ENCODE measurements around the gene MT1E. TPM values are rescaled to one million over a fixed set of nuclear protein-coding genes. Genes with fewer than 3 reads are reported as not detected.

The MT1E gene
- total RNA-seq, 1 donor from 2014 or later, result 18.8 TPM

DNA sequence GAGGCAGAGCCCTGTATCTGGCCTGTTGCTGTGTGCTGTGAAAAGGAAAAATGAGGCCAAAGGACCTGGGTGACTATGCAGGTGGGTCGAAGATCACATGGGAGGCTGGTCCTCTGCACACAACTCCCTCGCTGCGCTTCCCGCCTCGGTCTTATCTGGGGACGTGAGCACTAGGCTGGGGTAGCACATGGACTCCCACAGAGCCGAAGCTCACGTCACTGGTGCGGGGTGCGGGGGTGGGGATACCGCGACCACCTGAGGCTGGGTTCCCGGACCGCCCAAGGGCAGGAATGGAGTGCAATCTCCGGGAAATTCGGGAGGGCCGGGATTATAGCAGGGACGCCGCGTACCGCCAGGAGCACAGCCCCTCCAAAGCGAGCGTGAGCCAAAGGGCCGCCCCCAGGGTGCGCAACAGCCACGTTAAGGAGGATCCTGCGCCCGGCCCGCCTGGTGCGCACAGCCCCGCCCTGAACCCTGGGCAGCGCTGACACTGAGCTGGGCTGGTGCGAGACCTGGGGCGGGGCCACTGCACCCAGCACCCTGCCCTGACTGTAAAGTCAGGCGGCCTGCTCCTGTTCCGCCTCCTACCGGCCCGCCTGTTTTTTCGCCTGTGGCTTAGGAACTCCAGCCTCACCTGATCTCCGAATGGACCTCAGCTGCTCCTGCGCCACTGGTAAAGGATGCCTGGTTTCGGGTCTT is 17.6 kb downstream of the MT1E start:
- Histone ChIP-seq H3K9ac (ENCODE audit: low read depth in 1 of 3, low read length in 3 of 3) (peak overlapping the region in 1 of 3 donors; percentile 66), H3K9me3 (ENCODE audit: control insufficient read depth in 3 of 3, low read length in 3 of 3) (no peaks in the 10 kb centered on the region), H3K36me3 (ENCODE audit: control insufficient read depth in 3 of 3, insufficient read depth in 3 of 3, low read length in 3 of 3) (no peaks in the 10 kb centered on the region), H3K4me3 (ENCODE audit: low read length in 3 of 3) (peak overlapping the region; percentile 29 to 64 (median 33)), H3K4me1 (ENCODE audit: control insufficient read depth in 3 of 3, insufficient read depth in 3 of 3, low read length in 3 of 3) (peaks cover 16 to 21% (median 18%) of the 10 kb centered on the region in 3 donors), H3K27ac (ENCODE audit: low read depth, low read length) (peak overlapping the region; percentile 32), H3K27me3 (ENCODE audit: control insufficient read depth in 3 of 3, insufficient read depth in 3 of 3, low read length in 3 of 3) (peaks cover 11 to 42% (median 35%) of the 10 kb centered on the region in 3 donors)

DNA sequence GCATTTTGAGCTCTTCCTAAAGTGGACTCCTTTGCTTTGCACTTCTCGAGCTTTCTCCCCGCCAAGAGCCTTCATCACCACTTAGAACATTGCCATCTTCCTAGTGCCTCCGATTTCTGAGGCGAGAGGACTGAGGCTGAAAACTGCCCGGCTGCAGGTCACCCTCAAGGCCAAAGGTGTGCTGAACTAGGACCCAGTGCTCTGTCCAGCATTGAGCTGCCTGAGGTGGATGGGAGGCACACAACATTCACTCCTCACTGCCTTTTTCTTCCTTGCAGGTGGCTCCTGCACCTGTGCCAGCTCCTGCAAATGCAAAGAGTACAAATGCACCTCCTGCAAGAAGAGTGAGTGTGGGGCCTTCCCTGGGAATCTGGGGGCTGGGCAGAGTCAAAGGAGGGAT is 18.3 kb downstream of the MT1E start:
- H3K36me3 ChIP-seq (ENCODE audit: control insufficient read depth in 3 of 3, insufficient read depth in 3 of 3, low read length in 3 of 3), result no peaks in the 10 kb centered on the region
- peaks cover 17 to 43% (median 30%) of the 10 kb centered on the region in 3 donors for H3K27me3 ChIP-seq (ENCODE audit: control insufficient read depth in 3 of 3, insufficient read depth in 3 of 3, low read length in 3 of 3)
- H3K27ac ChIP-seq (ENCODE audit: low read depth, low read length), result no peak overlapping the region
- no peaks in the 10 kb centered on the region for H3K9me3 ChIP-seq (ENCODE audit: control insufficient read depth in 3 of 3, low read length in 3 of 3)
- H3K4me3 ChIP-seq (ENCODE audit: low read length in 3 of 3), result peak overlapping the region in 2 of 3 donors; percentile 24 to 64
- H3K9ac ChIP-seq (ENCODE audit: low read depth in 1 of 3, low read length in 3 of 3), result peak overlapping the region in 1 of 3 donors; percentile 66
- peaks cover 10 to 17% (median 12%) of the 10 kb centered on the region in 3 donors for H3K4me1 ChIP-seq (ENCODE audit: control insufficient read depth in 3 of 3, insufficient read depth in 3 of 3, low read length in 3 of 3)

DNA sequence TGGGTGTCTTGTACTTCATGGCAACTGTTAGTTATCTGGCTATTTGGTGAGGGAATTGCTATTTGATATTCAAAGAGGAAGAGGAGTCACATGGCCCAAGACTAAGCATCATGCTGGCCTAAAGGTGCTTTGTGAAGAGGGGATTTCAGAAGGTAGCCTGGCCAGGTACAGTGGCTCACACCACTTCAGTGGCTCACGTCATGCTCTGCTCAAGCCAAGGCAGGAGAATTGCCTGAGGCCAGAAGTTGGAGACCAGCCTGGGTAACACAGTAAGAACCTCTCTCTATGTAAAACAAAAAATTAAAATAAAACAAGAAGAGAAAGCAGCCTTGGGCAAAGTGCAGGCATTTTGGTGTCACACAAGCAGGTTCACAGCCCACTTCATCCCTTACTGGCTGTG is 19.7 kb downstream of the MT1E start:
- no peaks in the 10 kb centered on the region for H3K36me3 ChIP-seq (ENCODE audit: control insufficient read depth in 3 of 3, insufficient read depth in 3 of 3, low read length in 3 of 3)
- H3K9ac ChIP-seq (ENCODE audit: low read depth in 1 of 3, low read length in 3 of 3), result no peak overlapping the region
- peaks cover 9 to 10% (median 9%) of the 10 kb centered on the region in 3 donors for H3K4me1 ChIP-seq (ENCODE audit: control insufficient read depth in 3 of 3, insufficient read depth in 3 of 3, low read length in 3 of 3)
- no peaks in the 10 kb centered on the region for H3K9me3 ChIP-seq (ENCODE audit: control insufficient read depth in 3 of 3, low read length in 3 of 3)
- no peak overlapping the region for H3K4me3 ChIP-seq (ENCODE audit: low read length in 3 of 3)
- H3K27me3 ChIP-seq (ENCODE audit: control insufficient read depth in 3 of 3, insufficient read depth in 3 of 3, low read length in 3 of 3), result peaks cover 22 to 37% (median 23%) of the 10 kb centered on the region in 3 donors
- H3K27ac ChIP-seq (ENCODE audit: low read depth, low read length), result no peak overlapping the region

DNA sequence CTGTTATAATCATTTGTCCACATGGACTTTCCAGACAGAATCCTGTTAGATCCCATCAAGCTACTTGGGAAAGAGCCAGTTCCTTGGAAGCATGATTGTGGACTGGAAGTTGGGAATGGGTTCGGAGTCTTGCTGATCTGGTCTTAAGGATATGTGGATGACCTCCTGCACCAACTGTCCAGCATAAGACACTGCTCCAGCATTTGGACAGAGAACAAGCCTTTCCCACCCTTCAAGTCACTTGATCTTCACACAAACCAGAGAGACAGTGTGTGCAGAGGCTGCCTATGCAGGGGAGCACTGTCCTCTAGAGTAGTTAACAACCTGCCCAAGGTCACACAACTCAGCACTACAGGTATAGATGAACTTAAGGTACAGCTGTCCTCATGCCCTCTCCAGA is 20.3 kb downstream of the MT1E start:
- no peak overlapping the region for H3K27ac ChIP-seq (ENCODE audit: low read depth, low read length)
- H3K27me3 ChIP-seq (ENCODE audit: control insufficient read depth in 3 of 3, insufficient read depth in 3 of 3, low read length in 3 of 3), result peaks cover 22 to 33% (median 23%) of the 10 kb centered on the region in 3 donors

DNA sequence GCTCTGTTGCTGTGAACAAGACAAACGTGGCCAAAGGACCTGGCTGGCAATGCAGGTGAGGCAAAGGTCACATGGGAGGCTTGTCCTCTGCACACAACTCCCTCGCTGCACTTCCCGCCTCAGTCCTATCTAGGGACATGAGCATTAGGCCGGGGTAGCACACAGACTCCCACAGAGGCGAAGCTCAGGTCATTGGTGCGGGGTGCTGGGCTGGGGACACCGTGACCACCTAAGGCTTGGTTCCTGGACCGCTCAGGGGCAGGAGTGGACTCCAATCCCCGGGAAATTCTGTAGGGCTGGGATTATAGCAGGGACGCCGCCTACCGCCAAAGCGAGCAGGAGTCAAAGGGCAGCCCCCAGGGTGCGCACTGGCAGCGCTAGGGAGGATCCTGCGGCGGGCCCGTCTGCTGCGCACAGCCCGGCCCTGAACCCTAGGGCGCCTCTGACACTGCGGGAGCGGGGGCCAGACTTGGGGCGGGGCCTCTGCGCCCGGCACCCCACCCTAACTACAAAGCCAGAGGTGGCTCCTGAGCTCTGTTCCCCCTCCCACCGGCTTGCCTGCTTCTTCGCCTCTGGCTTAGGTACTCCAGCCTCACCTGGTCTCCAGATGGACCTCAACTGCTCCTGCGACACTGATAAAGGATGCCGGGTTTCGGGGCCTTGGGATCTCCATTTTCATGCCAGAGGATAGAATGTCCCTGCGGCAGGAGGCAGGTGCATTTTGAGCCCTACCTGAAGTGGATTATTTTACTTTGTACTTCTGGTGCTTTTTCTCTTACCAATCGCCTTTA is 22.3 kb downstream of the MT1E start:
- Histone ChIP-seq H3K36me3 (ENCODE audit: control insufficient read depth in 3 of 3, insufficient read depth in 3 of 3, low read length in 3 of 3) (no peaks in the 10 kb centered on the region), H3K9ac (ENCODE audit: low read depth in 1 of 3, low read length in 3 of 3) (no peak overlapping the region), H3K4me3 (ENCODE audit: low read length in 3 of 3) (no peak overlapping the region), H3K9me3 (ENCODE audit: control insufficient read depth in 3 of 3, low read length in 3 of 3) (no peaks in the 10 kb centered on the region), H3K27me3 (ENCODE audit: control insufficient read depth in 3 of 3, insufficient read depth in 3 of 3, low read length in 3 of 3) (peaks cover 18 to 33% (median 22%) of the 10 kb centered on the region in 3 donors), H3K27ac (ENCODE audit: low read depth, low read length) (no peak overlapping the region), H3K4me1 (ENCODE audit: control insufficient read depth in 3 of 3, insufficient read depth in 3 of 3, low read length in 3 of 3) (peaks cover 9 to 10% (median 9%) of the 10 kb centered on the region in 3 donors)

More for the DNA sequence above, 20.3 kb downstream of the MT1E start:
- Histone ChIP-seq H3K36me3 (ENCODE audit: control insufficient read depth in 3 of 3, insufficient read depth in 3 of 3, low read length in 3 of 3) (no peaks in the 10 kb centered on the region), H3K4me3 (ENCODE audit: low read length in 3 of 3) (no peak overlapping the region), H3K9ac (ENCODE audit: low read depth in 1 of 3, low read length in 3 of 3) (no peak overlapping the region), H3K4me1 (ENCODE audit: control insufficient read depth in 3 of 3, insufficient read depth in 3 of 3, low read length in 3 of 3) (peaks cover 9 to 10% (median 9%) of the 10 kb centered on the region in 3 donors), H3K9me3 (ENCODE audit: control insufficient read depth in 3 of 3, low read length in 3 of 3) (no peaks in the 10 kb centered on the region)

DNA sequence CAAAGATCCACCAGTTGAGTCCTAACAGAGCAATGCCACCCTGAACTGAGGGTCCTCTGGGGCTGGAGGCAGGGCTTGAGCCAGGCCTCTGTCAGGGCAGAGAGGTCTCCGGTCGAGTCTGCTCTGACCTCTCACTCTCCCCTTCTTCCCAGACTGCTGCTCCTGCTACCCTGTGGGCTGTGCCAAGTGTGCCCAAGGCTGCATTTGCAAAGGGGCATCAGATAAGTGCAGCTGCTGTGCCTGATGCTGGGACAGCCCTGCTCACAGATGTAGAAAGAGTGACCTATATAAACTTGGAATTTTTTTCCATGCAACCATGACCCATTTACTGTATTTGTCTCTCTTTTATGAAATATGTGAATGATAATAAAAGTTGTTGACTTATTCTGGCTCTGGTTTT is 23.7 kb downstream of the MT1E start:
- Histone ChIP-seq H3K9me3 (ENCODE audit: control insufficient read depth in 3 of 3, low read length in 3 of 3) (no peaks in the 10 kb centered on the region), H3K4me1 (ENCODE audit: control insufficient read depth in 3 of 3, insufficient read depth in 3 of 3, low read length in 3 of 3) (no peaks in the 10 kb centered on the region), H3K4me3 (ENCODE audit: low read length in 3 of 3) (no peak overlapping the region), H3K9ac (ENCODE audit: low read depth in 1 of 3, low read length in 3 of 3) (no peak overlapping the region), H3K27me3 (ENCODE audit: control insufficient read depth in 3 of 3, insufficient read depth in 3 of 3, low read length in 3 of 3) (peaks cover 10 to 24% (median 22%) of the 10 kb centered on the region in 3 donors), H3K27ac (ENCODE audit: low read depth, low read length) (no peak overlapping the region), H3K36me3 (ENCODE audit: control insufficient read depth in 3 of 3, insufficient read depth in 3 of 3, low read length in 3 of 3) (no peaks in the 10 kb centered on the region)

DNA sequence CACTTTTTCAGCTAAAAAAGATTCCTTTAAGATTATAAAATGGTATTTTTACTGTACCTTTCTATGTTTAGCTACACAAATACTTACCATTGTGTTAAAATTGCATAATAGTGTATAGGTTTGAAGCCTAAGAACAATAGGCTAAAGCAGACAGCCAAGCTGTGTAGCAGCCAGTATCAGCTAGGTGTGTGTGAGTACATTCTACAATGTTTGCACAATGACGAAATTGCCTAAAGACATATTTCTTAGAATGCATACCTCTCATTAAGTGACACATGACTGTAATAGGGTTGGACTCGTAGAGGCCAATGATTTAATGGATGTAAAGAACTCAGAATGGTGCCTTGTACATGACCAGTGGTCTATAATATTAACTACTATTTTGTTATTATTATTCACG is 24.2 kb downstream of the MT1E start:
- H3K27me3 ChIP-seq (ENCODE audit: control insufficient read depth in 3 of 3, insufficient read depth in 3 of 3, low read length in 3 of 3), result peaks cover 4 to 22% (median 19%) of the 10 kb centered on the region in 3 donors

DNA sequence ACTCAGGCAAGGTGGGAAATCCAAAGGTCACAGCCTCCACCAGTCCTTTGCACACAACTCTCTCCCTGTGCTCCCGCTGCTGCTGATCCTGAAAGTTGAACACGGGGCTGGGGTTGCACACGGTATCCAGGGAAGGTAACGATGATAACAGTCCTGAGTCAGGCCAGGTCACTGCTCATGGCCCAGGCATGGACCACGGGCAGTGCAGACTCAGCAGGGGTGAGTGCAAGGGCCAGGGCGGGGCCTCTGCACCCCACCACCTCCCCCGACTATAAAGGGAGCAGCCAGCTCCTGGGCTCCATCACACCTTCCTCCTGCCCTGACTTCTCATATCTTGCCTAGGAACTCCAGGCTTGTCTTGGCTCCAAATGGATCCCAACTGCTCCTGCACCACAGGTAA is 26.0 kb downstream of the MT1E start, which contains the start of gene MT1B:
TSS of gene MT1B (plus strand) at position 301 of the 400 bp plus-strand sequence. CDS start at position 369, 68 bp downstream.
- Histone ChIP-seq H3K4me1 (ENCODE audit: control insufficient read depth in 3 of 3, insufficient read depth in 3 of 3, low read length in 3 of 3) (no peaks in the 10 kb centered on the region), H3K9me3 (ENCODE audit: control insufficient read depth in 3 of 3, low read length in 3 of 3) (no peaks in the 10 kb centered on the region), H3K27me3 (ENCODE audit: control insufficient read depth in 3 of 3, insufficient read depth in 3 of 3, low read length in 3 of 3) (peaks cover 0 to 19% (median 16%) of the 10 kb centered on the region in 3 donors), H3K36me3 (ENCODE audit: control insufficient read depth in 3 of 3, insufficient read depth in 3 of 3, low read length in 3 of 3) (no peaks in the 10 kb centered on the region), H3K4me3 (ENCODE audit: low read length in 3 of 3) (no peak within 1 kb of the TSS), H3K27ac (ENCODE audit: low read depth, low read length) (no peak within 1 kb of the TSS), H3K9ac (ENCODE audit: low read depth in 1 of 3, low read length in 3 of 3) (no peak within 1 kb of the TSS)

More for the DNA sequence above, 24.2 kb downstream of the MT1E start:
- Histone ChIP-seq H3K9me3 (ENCODE audit: control insufficient read depth in 3 of 3, low read length in 3 of 3) (no peaks in the 10 kb centered on the region), H3K9ac (ENCODE audit: low read depth in 1 of 3, low read length in 3 of 3) (no peak overlapping the region), H3K36me3 (ENCODE audit: control insufficient read depth in 3 of 3, insufficient read depth in 3 of 3, low read length in 3 of 3) (no peaks in the 10 kb centered on the region), H3K4me1 (ENCODE audit: control insufficient read depth in 3 of 3, insufficient read depth in 3 of 3, low read length in 3 of 3) (no peaks in the 10 kb centered on the region), H3K4me3 (ENCODE audit: low read length in 3 of 3) (no peak overlapping the region), H3K27ac (ENCODE audit: low read depth, low read length) (no peak overlapping the region)

DNA sequence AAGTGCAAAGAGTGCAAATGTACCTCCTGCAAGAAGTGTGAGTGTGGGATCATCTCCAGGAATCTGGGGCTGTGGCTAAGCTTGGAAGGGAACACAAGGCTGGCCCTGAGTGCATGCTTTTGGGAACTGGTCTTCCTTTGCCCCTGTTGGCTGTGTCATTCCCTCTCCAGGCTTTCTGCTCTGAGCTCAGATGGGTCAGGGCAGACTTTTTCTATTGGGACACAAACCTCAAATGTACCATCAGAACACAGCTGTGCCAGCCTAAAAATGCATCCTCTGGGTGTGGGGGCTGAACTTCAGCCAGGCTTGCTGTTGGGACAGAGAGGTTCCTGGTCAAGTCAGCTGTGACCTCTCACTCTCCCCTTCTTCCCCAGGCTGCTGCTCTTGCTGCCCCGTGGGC is 27.0 kb downstream of the MT1E start:
- no peaks in the 10 kb centered on the region for H3K9me3 ChIP-seq (ENCODE audit: control insufficient read depth in 3 of 3, low read length in 3 of 3)
- no peak overlapping the region for H3K27ac ChIP-seq (ENCODE audit: low read depth, low read length)
- H3K36me3 ChIP-seq (ENCODE audit: control insufficient read depth in 3 of 3, insufficient read depth in 3 of 3, low read length in 3 of 3), result no peaks in the 10 kb centered on the region
- peaks cover 0 to 5% (median 4%) of the 10 kb centered on the region in 3 donors for H3K4me1 ChIP-seq (ENCODE audit: control insufficient read depth in 3 of 3, insufficient read depth in 3 of 3, low read length in 3 of 3)
- H3K27me3 ChIP-seq (ENCODE audit: control insufficient read depth in 3 of 3, insufficient read depth in 3 of 3, low read length in 3 of 3), result peaks cover 0 to 16% (median 15%) of the 10 kb centered on the region in 3 donors
- H3K4me3 ChIP-seq (ENCODE audit: low read length in 3 of 3), result no peak overlapping the region
- no peak overlapping the region for H3K9ac ChIP-seq (ENCODE audit: low read depth in 1 of 3, low read length in 3 of 3)

DNA sequence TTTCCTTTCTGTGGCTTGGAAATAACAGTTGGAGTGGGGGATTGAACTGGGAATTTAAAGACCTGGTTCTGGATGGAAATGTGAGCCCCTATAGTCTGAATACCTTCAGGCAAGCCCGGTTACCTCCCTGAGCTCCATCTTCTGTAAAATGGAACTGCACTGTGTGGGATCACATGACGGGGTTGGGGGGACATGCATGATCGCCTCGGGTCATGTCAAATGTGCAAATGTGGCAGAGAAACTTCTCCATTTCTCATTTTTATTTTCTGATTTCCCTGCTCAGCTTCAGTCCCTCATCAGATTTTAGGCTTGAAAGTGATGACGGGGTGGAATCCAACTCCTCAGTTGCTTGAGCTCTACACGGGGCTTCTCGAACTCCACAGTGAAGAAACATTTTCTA is 27.6 kb downstream of the MT1E start:
- Histone ChIP-seq H3K27ac (ENCODE audit: low read depth, low read length) (no peak overlapping the region), H3K9me3 (ENCODE audit: control insufficient read depth in 3 of 3, low read length in 3 of 3) (no peaks in the 10 kb centered on the region), H3K4me3 (ENCODE audit: low read length in 3 of 3) (no peak overlapping the region), H3K36me3 (ENCODE audit: control insufficient read depth in 3 of 3, insufficient read depth in 3 of 3, low read length in 3 of 3) (no peaks in the 10 kb centered on the region), H3K9ac (ENCODE audit: low read depth in 1 of 3, low read length in 3 of 3) (no peak overlapping the region), H3K27me3 (ENCODE audit: control insufficient read depth in 3 of 3, insufficient read depth in 3 of 3, low read length in 3 of 3) (peaks cover 4 to 19% (median 14%) of the 10 kb centered on the region in 3 donors), H3K4me1 (ENCODE audit: control insufficient read depth in 3 of 3, insufficient read depth in 3 of 3, low read length in 3 of 3) (peaks cover 4 to 11% (median 10%) of the 10 kb centered on the region in 3 donors)
